DND-41 (cell line): Measurements from ENCODE around the gene GRIK2.

Experiments used
- ATAC-seq: fragments of 200-7000 bp; cut with Tn5 transposase; 3 replicates; pipeline ENCODE4 v1.9.1; 2021; ENCODE audit warnings: low read depth; ENCODE audit not compliant: insufficient read depth
- DNase-seq: peaks from one replicate; pipeline ENCODE4 v3.0.0-alpha.2; 2020
- H2AFZ ChIP-seq: 2 replicates; pipeline ENCODE4 v1.6.0; 2012; ENCODE audit warnings: low read depth, low read length
- H3K27ac ChIP-seq: 2 replicates; pipeline ENCODE4 v1.5.1; 2012; ENCODE audit warnings: low read length, inconsistent platforms
- H3K27me3 ChIP-seq: fragments of 200-600 bp; sonication (generic); 2 replicates; pipeline ENCODE4 v1.6.0; 2012; ENCODE audit warnings: low read length, mild to moderate bottlenecking, inconsistent platforms; ENCODE audit not compliant: insufficient read depth, poor library complexity
- H3K36me3 ChIP-seq: 2 replicates; pipeline ENCODE4 v1.5.1; 2012; ENCODE audit warnings: low read length, inconsistent platforms; ENCODE audit not compliant: insufficient read depth
- H3K4me1 ChIP-seq: 2 replicates; pipeline ENCODE4 v1.5.1; 2012; ENCODE audit warnings: mild to moderate bottlenecking, low read length; ENCODE audit not compliant: insufficient read depth
- H3K4me2 ChIP-seq: 2 replicates; pipeline ENCODE4 v1.6.0; 2012; ENCODE audit warnings: mild to moderate bottlenecking, moderate library complexity, low read length, inconsistent platforms; ENCODE audit not compliant: insufficient read depth
- H3K4me3 ChIP-seq, 2 experiments: fragments of 200-600 bp in 1 of 2; shearing (Covaris generic) in 1 of 2; 2 replicates each; pipeline ENCODE4 v1.5.1; 2012 to 2016; ENCODE audit warnings: inconsistent platforms in 2 of 2, low read length in 2 of 2, mild to moderate bottlenecking in 2 of 2, low read depth in 1 of 2, moderate library complexity in 1 of 2
- H3K79me2 ChIP-seq: 2 replicates; pipeline ENCODE4 v1.6.0; 2012; ENCODE audit warnings: low read length, inconsistent platforms; ENCODE audit not compliant: insufficient read depth
- H3K9ac ChIP-seq: 2 replicates; pipeline ENCODE4 v1.6.0; 2012; ENCODE audit warnings: low read depth, mild to moderate bottlenecking, inconsistent platforms, low read length, moderate library complexity
- H3K9me3 ChIP-seq: 2 replicates; pipeline ENCODE4 v1.5.1; 2012; ENCODE audit warnings: low read length, moderate library complexity, mild to moderate bottlenecking, inconsistent platforms; ENCODE audit not compliant: insufficient read depth, severe bottlenecking
- H4K20me1 ChIP-seq: 2 replicates; pipeline ENCODE4 v1.6.0; 2012; ENCODE audit warnings: low read length; ENCODE audit not compliant: insufficient read depth
- CTCF ChIP-seq: IDR thresholded peaks from 2 replicates; pipeline ENCODE4 v1.5.1; 2012; ENCODE audit warnings: borderline replicate concordance, low read length, moderate library complexity, mild to moderate bottlenecking; ENCODE audit not compliant: poor library complexity, severe bottlenecking; ENCODE audit errors: extremely low read depth
- EZH2 ChIP-seq: IDR thresholded peaks from 3 replicates; pipeline ENCODE4 v1.6.1; 2012; ENCODE audit warnings: borderline replicate concordance, low read depth, mild to moderate bottlenecking, moderate library complexity, low read length, inconsistent platforms; ENCODE audit not compliant: severe bottlenecking

GRIK2 gene

GRCh38 chr6:102026649-102027048 lies 633.1 kb downstream of the GRIK2 start:
- ATAC-seq (no peak), DNase-seq (no peak)
- Histone ChIP-seq H3K79me2 (no peaks in the 10 kb centered on the region), H3K27me3 (no peaks in the 10 kb centered on the region), H3K27ac (no peak overlapping the region), H2AFZ (no peak overlapping the region), H3K36me3 (no peaks in the 10 kb centered on the region), H4K20me1 (no peaks in the 10 kb centered on the region), H3K4me3 (no peak overlapping the region), H3K4me2 (no peak overlapping the region), H3K9ac (no peak overlapping the region), H3K4me1 (no peaks in the 10 kb centered on the region), H3K9me3 (no peaks in the 10 kb centered on the region)
- no peak for TF ChIP-seq EZH2
- TF ChIP-seq CTCF: no peak

- H3K4me1 ChIP-seq: no peaks in the 10 kb centered on the region
- H3K27me3 ChIP-seq: no peaks in the 10 kb centered on the region
- ATAC-seq: no peak
Observed at GRCh38 chr6:102028176-102028575, 634.7 kb downstream of the GRIK2 start.

GRCh38 chr6:102038964-102039363 lies 645.5 kb downstream of the GRIK2 start:
- Histone ChIP-seq H3K9me3 (no peaks in the 10 kb centered on the region), H3K27me3 (no peaks in the 10 kb centered on the region), H3K79me2 (no peaks in the 10 kb centered on the region), H3K27ac (no peak overlapping the region), H3K4me3 (no peak overlapping the region), H3K36me3 (no peaks in the 10 kb centered on the region), H2AFZ (no peak overlapping the region), H4K20me1 (no peaks in the 10 kb centered on the region), H3K4me1 (no peaks in the 10 kb centered on the region), H3K9ac (no peak overlapping the region), H3K4me2 (no peak overlapping the region)
- ATAC-seq (no peak), DNase-seq (no peak)
- TF ChIP-seq EZH2 (no peak), CTCF (no peak)

More at GRCh38 chr6:102028176-102028575, 634.7 kb downstream of the GRIK2 start:
- H2AFZ ChIP-seq: no peak overlapping the region
- H3K36me3 ChIP-seq: no peaks in the 10 kb centered on the region
- H3K4me3 ChIP-seq: no peak overlapping the region
- no peak overlapping the region for H3K4me2 ChIP-seq
- TF ChIP-seq CTCF (no peak), EZH2 (no peak)
- no peaks in the 10 kb centered on the region for H4K20me1 ChIP-seq
- no peaks in the 10 kb centered on the region for H3K9me3 ChIP-seq
- H3K27ac ChIP-seq: no peak overlapping the region
- DNase-seq: no peak
- H3K9ac ChIP-seq: no peak overlapping the region
- H3K79me2 ChIP-seq: no peaks in the 10 kb centered on the region

- no peak overlapping the region for H3K9ac ChIP-seq
- no peaks in the 10 kb centered on the region for H4K20me1 ChIP-seq
- no peak for DNase-seq
- no peak for TF ChIP-seq CTCF
- TF ChIP-seq EZH2: no peak
- H3K27me3 ChIP-seq: no peaks in the 10 kb centered on the region
- H3K27ac ChIP-seq: no peak overlapping the region
- ATAC-seq: no peak
- no peaks in the 10 kb centered on the region for H3K36me3 ChIP-seq
- H3K79me2 ChIP-seq: no peaks in the 10 kb centered on the region
- no peaks in the 10 kb centered on the region for H3K4me1 ChIP-seq
- no peak overlapping the region for H2AFZ ChIP-seq
- no peak overlapping the region for H3K4me2 ChIP-seq
- no peak overlapping the region for H3K4me3 ChIP-seq
- no peaks in the 10 kb centered on the region for H3K9me3 ChIP-seq
Observed at GRCh38 chr6:102039441-102039840, 645.9 kb downstream of the GRIK2 start.
